ENCODE data around the gene P4HA2.

Gene P4HA2

GRCh38 chr5:132222649-132223038 lies 5.0 kb downstream of the P4HA2 start:
- DNase-seq: no peak

GRCh38 chr5:132221781-132222648 lies 5.6 kb downstream of the P4HA2 start:
- DNase-seq: no peak

DNA sequence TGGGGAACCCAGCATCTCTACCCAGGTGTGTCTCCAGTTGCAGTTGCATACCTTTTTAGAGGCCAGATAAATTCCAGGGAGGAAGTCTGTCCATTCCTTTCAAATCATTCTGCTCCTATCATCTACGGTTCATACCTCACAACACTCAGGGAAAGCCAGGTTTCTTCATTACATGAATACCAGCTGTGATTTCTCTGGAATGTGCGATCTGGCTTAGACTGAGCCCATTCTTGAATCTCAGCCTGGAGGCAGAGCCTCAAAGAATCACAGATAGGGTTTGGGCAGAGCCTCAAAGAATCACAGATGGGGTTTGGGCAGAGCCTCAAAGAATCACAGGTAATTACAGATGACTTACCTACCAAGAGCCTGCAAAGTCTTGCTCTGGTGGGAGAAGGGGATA lies 7.2 kb downstream of the P4HA2 start:
- no peak for DNase-seq

DNA sequence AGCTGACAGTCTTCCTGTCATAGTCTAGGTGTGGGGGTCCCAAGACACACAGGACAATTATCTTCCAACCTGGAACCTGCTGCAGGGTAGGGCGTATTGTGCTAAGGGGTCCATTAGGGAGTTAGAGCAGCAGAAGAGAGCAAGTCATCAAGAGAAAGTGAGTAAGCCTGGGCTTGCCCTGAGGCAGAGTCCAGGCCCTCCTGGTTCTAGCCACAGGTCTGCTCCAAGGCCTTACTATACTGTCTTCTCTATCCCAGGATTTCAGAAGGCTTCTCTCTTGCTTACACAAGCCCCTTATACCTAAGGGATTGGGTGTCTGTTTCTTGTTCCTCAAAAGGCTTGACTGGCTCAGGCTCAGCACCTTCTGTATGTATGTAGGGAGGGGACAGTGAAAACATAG lies 7.7 kb downstream of the P4HA2 start:
- DNase-seq: no peak

GRCh38 chr5:132219289-132219970 lies 8.2 kb downstream of the P4HA2 start:
- no peak for DNase-seq

DNA sequence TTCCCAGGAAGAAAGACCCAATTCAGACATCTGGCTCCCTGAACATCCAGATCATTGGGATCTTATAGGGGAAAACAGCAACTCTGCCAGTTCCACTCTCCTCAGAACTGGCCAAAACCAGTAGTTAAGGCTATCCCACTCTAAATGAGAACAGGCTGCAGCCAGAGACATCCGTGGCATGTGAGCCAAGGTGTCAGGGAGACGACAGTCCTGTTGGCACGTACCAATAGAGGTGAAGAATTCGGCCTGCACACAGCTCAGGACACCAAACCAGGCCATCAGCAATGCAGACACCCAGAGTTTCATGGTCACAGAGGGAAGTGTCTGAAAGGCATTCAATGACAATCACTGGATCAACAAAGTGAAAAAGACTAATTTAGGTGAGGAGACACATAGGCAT lies 9.3 kb downstream of the P4HA2 start:
- DNase-seq: no peak

DNA sequence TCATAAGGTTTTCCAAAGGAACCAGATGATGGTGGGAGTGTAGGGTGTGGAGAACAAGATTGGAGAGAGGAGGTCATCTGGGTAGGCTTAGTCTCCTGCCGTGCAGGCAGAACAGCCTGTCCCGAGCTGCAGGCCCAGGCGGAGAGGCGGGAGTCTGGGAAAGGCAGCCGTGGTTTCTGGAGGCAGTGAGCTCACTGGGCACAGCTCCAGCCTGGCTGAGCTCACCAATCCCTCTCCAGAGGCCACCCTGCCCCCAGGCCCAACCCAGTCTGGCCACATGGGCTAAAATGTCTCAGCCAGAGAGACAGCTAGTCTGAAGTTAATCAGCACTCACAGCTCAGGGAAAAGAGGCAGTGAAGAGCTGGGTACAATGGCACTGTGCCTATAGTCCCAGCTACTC lies 12.3 kb downstream of the P4HA2 start:
- peak; percentile 89 for DNase-seq

DNA sequence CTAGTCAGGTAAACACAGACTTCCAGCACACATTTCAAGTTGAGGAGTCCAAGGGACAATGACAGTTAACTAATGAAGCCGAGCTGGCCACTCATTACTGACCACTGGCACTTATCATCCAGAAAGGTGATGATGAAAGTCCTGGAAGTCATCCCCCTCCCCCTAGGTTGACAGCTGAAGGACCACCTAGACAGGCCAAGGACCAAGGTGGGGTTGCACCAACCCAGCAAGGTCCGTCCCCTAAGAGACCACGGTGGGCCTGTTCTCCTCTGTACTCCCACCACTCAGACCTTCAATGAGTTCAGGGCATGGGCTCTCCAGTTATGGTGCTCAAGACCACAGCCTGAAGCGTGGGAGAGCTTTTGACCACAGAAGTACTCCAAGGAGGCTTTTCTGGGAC lies 13.2 kb downstream of the P4HA2 start:
- DNase-seq: no peak

GRCh38 chr5:132213666-132214065 lies 14.0 kb downstream of the P4HA2 start:
- DNase-seq: no peak

DNA sequence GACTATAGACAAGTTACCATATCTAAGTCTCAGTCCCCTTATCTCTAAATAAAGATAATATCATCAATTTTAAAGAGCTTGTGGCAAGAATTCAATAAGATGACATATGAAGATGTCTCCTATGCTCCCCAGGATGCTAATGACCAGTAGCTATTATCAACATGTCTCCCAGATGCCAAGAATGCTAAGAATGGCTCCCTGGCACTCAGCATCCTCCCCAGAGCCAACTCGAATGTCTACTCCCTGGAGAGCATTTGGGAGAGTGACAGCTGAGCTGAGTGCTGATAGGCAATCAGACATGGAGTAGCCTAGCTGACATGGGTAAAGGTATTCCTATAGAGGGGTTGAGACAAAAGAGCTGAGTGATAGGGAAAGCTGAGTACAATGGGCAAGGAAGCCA lies 15.9 kb downstream of the P4HA2 start:
- DNase-seq: no peak

- DNase-seq: no peak
Observed at GRCh38 chr5:132210944-132211343, 16.7 kb downstream of the P4HA2 start.

DNA sequence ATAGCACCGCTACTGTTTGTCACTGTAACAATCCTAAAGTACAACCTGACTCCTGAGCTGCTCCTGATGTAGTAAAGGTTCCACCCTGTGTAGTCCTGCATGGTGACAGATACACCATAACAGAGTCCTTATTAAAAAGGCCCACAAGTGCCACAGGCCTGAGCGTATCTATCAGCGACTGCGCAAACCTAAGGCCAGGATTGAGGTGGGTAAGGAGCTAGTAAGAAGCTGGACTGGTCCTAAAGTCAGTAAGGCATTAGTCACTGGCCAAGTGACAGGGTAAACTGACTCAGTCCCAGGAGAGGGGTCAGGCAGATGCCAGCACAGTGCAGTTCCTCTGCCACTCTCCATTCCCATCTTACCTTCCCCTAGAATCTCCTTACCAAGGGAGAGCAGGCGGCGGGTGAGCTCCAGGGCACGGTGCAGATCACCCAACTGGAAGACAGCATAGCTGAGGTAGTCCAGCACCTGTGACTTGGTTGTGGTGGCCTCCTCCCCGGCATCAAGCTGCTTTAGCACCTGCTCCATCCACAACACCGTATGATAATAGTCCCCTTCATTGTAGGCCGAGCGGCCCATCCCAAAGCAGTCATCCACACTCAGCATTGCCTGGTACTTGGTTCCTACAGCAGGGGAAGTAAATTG lies 17.6 kb downstream of the P4HA2 start:
- DNase-seq: no peak

GRCh38 chr5:132209131-132209530 lies 18.5 kb downstream of the P4HA2 start:
- DNase-seq: no peak

DNA sequence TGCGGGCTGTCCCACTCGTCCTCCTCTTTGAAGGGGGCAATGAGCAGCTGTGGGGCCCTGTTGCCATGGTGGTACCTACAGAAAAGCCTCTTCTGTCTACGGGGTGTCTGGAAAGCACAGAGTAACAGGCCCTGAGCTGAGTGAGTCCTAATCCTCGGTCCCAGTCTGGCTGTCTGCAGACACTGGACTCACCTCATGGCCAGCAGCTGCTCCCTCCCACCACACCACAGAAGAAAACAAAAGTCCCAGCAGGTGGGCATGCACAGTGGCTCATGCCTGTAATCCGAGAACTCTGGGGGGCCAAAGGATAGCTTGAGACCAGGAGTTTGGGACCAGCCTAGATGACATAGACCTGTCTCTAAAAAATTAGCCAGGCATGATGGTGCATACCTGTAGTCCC lies 19.9 kb downstream of the P4HA2 start:
- no peak for DNase-seq

- no peak for DNase-seq
Observed at GRCh38 chr5:132206782-132207181, 20.9 kb downstream of the P4HA2 start.

GRCh38 chr5:132205385-132206125 lies 22.1 kb downstream of the P4HA2 start:
- no peak for DNase-seq

GRCh38 chr5:132204371-132205135 lies 23.1 kb downstream of the P4HA2 start:
- no peak for DNase-seq

DNA sequence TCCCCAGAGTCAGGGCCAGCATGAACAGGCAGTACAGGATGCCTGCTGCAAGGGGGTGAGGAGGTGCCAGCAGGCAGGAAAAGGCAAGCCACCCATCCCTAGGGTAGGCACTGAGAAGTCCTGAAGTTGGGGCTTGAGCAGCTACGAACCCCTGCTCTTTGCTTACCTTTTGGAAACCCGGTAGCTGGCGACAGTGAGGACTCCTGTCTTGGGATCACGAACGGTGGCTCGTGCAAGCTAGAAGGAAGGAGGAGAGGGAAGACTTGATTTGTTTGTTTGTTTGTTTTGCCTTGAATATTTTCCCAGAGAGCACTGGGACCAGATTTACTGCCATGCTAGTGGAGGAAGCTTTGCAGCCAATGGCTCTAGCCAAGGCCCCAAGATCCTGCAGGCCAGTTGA lies 23.7 kb downstream of the P4HA2 start:
- no peak for DNase-seq

GRCh38 chr5:132203464-132203818 lies 24.2 kb downstream of the P4HA2 start:
- no peak for DNase-seq

DNA sequence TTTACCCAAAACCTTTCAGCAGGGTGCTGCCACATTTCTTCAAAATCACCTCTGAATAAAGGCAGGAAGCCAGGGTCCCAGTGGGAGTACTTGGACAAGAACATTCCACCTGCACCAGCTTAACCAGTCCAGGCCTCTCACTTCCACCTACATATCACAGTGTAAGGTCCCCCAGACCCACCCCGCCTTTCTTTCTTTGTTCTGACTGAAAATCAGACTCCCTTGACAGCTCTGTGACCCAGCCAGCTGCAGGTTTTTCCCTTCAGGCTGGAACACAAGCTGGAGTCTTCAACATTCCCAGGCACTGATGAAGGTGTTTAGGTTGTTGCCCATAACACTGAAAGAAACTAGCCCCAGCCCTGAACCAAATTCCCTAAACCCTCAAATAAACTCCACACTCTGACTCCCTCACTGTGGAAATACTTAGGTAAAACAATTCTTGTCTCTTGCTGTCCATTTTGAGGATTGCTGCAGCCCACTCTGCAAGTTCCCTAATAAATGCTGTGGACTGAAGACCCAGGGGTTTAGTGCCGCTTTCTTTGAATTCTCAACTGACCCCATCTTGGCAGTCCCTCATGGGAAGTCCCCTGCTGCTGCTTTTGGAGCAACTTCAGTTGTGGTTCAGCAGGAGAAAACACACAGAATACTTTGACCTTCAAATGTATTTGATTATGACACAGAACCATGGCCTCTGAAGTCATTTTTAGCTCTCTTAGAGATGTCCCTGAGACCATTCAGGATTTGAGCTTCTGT lies 24.8 kb downstream of the P4HA2 start:
- DNase-seq: no peak

DNA sequence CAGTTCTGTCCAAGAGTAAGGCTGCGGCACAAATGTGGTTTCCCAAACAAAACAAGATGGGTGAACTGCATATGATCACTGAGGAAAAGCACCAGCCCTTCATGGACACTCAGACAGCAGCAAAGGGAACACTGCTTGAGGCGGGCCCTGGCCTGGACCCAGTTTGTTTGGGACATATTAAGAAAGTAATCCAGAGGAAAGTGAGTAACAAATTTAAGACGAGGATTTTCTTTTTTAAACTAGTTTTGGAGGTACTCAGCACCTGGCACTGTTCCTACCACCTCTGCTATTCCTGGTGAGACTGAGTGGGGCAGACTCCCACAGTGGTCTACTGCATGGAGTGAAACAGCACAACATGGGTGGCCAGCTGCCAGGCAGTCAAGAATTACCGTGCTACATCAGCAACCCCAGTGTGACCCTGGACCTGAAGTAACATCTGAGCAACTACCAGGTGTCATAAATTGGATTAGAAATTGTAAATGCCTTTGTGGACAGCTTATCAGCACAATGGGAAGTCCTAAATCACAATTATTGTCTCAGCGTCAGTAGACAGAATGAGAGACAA lies 28.5 kb downstream of the P4HA2 start:
- no peak for DNase-seq
